HepG2 (cell line): Measurements from ENCODE around the gene SPNS2. TPM values are rescaled to one million over a fixed set of nuclear protein-coding genes. Genes with fewer than 3 reads are reported as not detected.

Experiments
- ARID2 ChIP-seq: sonication (generic); formaldehyde crosslinking; IDR thresholded peaks from 2 replicates; pipeline ENCODE4 v1.8.1; 2022; ENCODE audit warnings: mild to moderate bottlenecking, missing genetic modification reagents, borderline replicate concordance
- FIP1L1 ChIP-seq: fragments of 200-400 bp; formaldehyde crosslinking; IDR thresholded peaks from 2 replicates; pipeline ENCODE4 v1.6.1; 2018; ENCODE audit warnings: low read depth, mild to moderate bottlenecking, low read length, moderate library complexity, borderline replicate concordance; ENCODE audit not compliant: insufficient read depth
- GLI4 ChIP-seq: sonication (generic); formaldehyde crosslinking; IDR thresholded peaks from 2 replicates; pipeline ENCODE4 v1.5.1; 2020; ENCODE audit warnings: missing genetic modification reagents, mild to moderate bottlenecking, moderate library complexity, borderline replicate concordance
- HCFC1 ChIP-seq: fragments of 150-350 bp; IDR thresholded peaks from 2 replicates; pipeline ENCODE4 v1.6.1; 2014; ENCODE audit warnings: low read depth, low read length
- HHEX ChIP-seq: IDR thresholded peaks from 2 replicates; pipeline ENCODE4 v1.6.1; 2016; ENCODE audit warnings: control low read depth
- KMT2B ChIP-seq: IDR thresholded peaks from 2 replicates; pipeline ENCODE4 v1.6.1; 2016; ENCODE audit warnings: missing genetic modification reagents, missing compliant biosample characterization
- MXI1 ChIP-seq: IDR thresholded peaks from 3 replicates; pipeline ENCODE4 v1.6.1; 2012; ENCODE audit warnings: low read depth, low read length, inconsistent platforms, borderline replicate concordance
- NCOA2 ChIP-seq: sonication (generic); formaldehyde crosslinking; IDR thresholded peaks from 2 replicates; pipeline ENCODE4 v1.8.0; 2022; ENCODE audit warnings: inconsistent platforms
- NFKB2 ChIP-seq: sonication (generic); formaldehyde crosslinking; IDR thresholded peaks from 2 replicates; pipeline ENCODE4 v1.4.0; 2020; ENCODE audit warnings: missing genetic modification reagents, borderline replicate concordance
- PHF8 ChIP-seq: sonication (generic); formaldehyde crosslinking; IDR thresholded peaks from 2 replicates; pipeline ENCODE4 v1.5.0; 2020; ENCODE audit warnings: missing genetic modification reagents
- PPARG ChIP-seq: conservative IDR thresholded peaks from 2 replicates; pipeline ENCODE4 v1.6.1; 2016; ENCODE audit warnings: missing biosample characterization, missing genetic modification reagents
- REL ChIP-seq: sonication (generic); formaldehyde crosslinking; conservative IDR thresholded peaks from 2 replicates; pipeline ENCODE4 v1.8.0; 2022; ENCODE audit warnings: mild to moderate bottlenecking, missing genetic modification reagents, moderate library complexity
- SNAI1 ChIP-seq: sonication (generic); formaldehyde crosslinking; IDR thresholded peaks from 2 replicates; pipeline ENCODE4 v1.5.0; 2020; ENCODE audit warnings: mild to moderate bottlenecking, missing genetic modification reagents, borderline replicate concordance
- ZNF136 ChIP-seq: sonication (generic); formaldehyde crosslinking; IDR thresholded peaks from 2 replicates; pipeline ENCODE4 v1.8.1; 2022; ENCODE audit warnings: low read depth, mild to moderate bottlenecking, moderate library complexity, missing genetic modification reagents
- ZNF333 ChIP-seq: sonication (generic); formaldehyde crosslinking; IDR thresholded peaks from 2 replicates; pipeline ENCODE4 v1.4.0; 2020; ENCODE audit warnings: mild to moderate bottlenecking, missing genetic modification reagents, borderline replicate concordance
- ZNF616 ChIP-seq: sonication (generic); formaldehyde crosslinking; IDR thresholded peaks from 2 replicates; pipeline ENCODE4 v1.5.0; 2020; ENCODE audit warnings: low read depth, mild to moderate bottlenecking, missing genetic modification reagents
- ZNF644 ChIP-seq: IDR thresholded peaks from 2 replicates; pipeline ENCODE4 v1.6.1; 2016; ENCODE audit warnings: low read depth
- ZNF782 ChIP-seq: sonication (generic); formaldehyde crosslinking; IDR thresholded peaks from 2 replicates; pipeline ENCODE4 v1.4.0; 2020; ENCODE audit warnings: missing genetic modification reagents, mild to moderate bottlenecking, borderline replicate concordance
- polyA plus RNA-seq, 8 experiments: library from polyadenylated mRNA; depleted of rRNA in 3 of 8; stranded (reverse) in 7 of 8; unstranded in 1 of 8; fragments of >200 nt; fragmentation: Illumina TruSeq in 4 of 8; extraction: Trizol in 4 of 8; gene quantifications; 2 replicates each; pipeline versions ENCODE4 v1.2.1 to v1.2.3, GENCODE V29; 2011 to 2016; ENCODE audit warnings: low read depth in 4 of 8, missing spikeins in 1 of 8, mixed read lengths in 1 of 8; ENCODE audit not compliant: insufficient read depth in 1 of 8
- total RNA-seq, 5 experiments: library from RNA; depleted of rRNA; stranded (reverse); fragments of >200 nt; fragmentation: Illumina TruSeq; extraction: Trizol; gene quantifications; 2 replicates each; pipeline ENCODE4 v1.2.3, GENCODE V29; 2016; ENCODE audit warnings: low read depth in 1 of 5
- TF ChIP-seq, protein P1 (sequence below): sonication (generic); formaldehyde crosslinking; IDR thresholded peaks from 2 replicates; pipeline ENCODE4 v1.4.0; 2020; ENCODE audit warnings: missing genetic modification reagents
- TF ChIP-seq, protein P2 (sequence below): sonication (generic); formaldehyde crosslinking; IDR thresholded peaks from 2 replicates; pipeline ENCODE4 v1.4.0; 2020; ENCODE audit warnings: missing genetic modification reagents
- TF ChIP-seq, protein P3 (sequence below): sonication (generic); formaldehyde crosslinking; IDR thresholded peaks from 2 replicates; pipeline ENCODE4 v1.4.0; 2020; ENCODE audit warnings: missing genetic modification reagents
- TF ChIP-seq, protein P4 (sequence below): sonication (generic); formaldehyde crosslinking; IDR thresholded peaks from 2 replicates; pipeline ENCODE4 v1.4.0; 2020; ENCODE audit warnings: missing genetic modification reagents, low read depth, mild to moderate bottlenecking, borderline replicate concordance
- TF ChIP-seq, protein P5 (sequence below): sonication (generic); formaldehyde crosslinking; IDR thresholded peaks from 2 replicates; pipeline ENCODE4 v1.5.0; 2020; ENCODE audit warnings: missing genetic modification reagents

The SPNS2 gene
- total and polyA plus RNA-seq, 2 of the 13 experiments (the other 11 are each of a cell fraction or from before 2014, with no cell fraction given), result 0.01 TPM; not detected in 1

DNA sequence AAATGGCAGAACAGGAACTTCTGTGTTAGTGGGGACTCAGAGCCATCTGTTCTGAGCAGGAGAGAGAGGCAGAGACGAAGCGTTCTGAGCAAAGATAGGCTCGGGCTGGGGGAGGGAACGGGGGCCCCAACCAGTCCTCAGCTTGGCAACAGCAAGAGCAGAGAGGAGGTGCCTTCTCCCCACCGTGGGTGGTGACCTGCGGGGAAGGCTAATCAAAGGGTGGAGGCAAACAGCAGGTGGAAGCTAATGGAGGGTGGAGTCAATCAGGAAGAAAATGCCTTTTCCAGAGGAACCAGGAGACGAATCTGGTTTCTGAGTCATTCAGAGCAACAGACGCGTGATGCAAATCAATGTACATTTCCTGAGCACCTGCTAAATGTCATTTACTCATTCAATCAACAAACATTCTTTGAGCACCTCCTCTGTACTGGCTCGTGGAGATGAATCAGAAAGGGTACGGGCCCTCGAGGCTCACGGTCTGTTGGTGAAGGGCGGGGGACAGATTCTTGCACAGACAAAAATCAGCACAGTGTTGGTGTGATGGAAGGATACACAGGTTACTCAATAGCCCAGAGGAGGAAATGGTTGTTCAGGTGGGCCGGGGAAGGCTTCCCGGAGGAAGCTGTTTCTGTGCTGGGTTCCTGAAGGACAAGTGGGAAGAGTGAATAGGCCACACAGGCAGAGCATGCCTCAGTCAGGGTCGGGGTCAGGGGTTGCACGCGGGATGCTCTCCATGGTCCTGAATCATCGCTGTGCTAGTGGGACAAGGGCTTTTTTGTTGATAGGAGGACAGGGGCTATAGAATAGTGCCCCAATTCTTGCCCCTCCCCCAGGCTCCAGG is 5.7 kb upstream of the SPNS2 start (continued):
- TF ChIP-seq, protein P1, sequence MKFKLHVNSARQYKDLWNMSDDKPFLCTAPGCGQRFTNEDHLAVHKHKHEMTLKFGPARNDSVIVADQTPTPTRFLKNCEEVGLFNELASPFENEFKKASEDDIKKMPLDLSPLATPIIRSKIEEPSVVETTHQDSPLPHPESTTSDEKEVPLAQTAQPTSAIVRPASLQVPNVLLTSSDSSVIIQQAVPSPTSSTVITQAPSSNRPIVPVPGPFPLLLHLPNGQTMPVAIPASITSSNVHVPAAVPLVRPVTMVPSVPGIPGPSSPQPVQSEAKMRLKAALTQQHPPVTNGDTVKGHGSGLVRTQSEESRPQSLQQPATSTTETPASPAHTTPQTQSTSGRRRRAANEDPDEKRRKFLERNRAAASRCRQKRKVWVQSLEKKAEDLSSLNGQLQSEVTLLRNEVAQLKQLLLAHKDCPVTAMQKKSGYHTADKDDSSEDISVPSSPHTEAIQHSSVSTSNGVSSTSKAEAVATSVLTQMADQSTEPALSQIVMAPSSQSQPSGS, result peak; percentile 70; the same call in 1 of the 2 replicates
- TF ChIP-seq REL (CRISPR knock-in tag) (0 out of 2 replicates have a peak, but pooled peaks have one; percentile 55), SNAI1 (CRISPR knock-in tag) (no peak), MXI1 (peak; percentile 68; the same call in 1 of the 3 replicates), HCFC1 (no peak), ZNF616 (CRISPR knock-in tag) (0 out of 2 replicates have a peak, but pooled peaks have one; percentile 55), ZNF136 (no peak), PPARG (CRISPR knock-in tag) (peak; percentile 77), ZNF644 (CRISPR knock-in tag) (peak; percentile 49; the same call in 1 of the 2 replicates), HHEX (CRISPR knock-in tag) (no peak), KMT2B (CRISPR knock-in tag) (peak; percentile 80), ARID2 (CRISPR knock-in tag) (peak; percentile 82; the same call in 1 of the 2 replicates), FIP1L1 (no peak), NCOA2 (CRISPR knock-in tag) (peak; percentile 66), ZNF782 (CRISPR knock-in tag) (no peak), ZNF333 (CRISPR knock-in tag) (peak; percentile 73; the same call in 1 of the 2 replicates), GLI4 (no peak), NFKB2 (CRISPR knock-in tag) (peak; percentile 91; the same call in 1 of the 2 replicates), PHF8 (no peak)
- TF ChIP-seq, protein P2, sequence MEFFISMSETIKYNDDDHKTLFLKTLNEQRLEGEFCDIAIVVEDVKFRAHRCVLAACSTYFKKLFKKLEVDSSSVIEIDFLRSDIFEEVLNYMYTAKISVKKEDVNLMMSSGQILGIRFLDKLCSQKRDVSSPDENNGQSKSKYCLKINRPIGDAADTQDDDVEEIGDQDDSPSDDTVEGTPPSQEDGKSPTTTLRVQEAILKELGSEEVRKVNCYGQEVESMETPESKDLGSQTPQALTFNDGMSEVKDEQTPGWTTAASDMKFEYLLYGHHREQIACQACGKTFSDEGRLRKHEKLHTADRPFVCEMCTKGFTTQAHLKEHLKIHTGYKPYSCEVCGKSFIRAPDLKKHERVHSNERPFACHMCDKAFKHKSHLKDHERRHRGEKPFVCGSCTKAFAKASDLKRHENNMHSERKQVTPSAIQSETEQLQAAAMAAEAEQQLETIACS (CRISPR knock-in tag), result no peak
- TF ChIP-seq, protein P3, sequence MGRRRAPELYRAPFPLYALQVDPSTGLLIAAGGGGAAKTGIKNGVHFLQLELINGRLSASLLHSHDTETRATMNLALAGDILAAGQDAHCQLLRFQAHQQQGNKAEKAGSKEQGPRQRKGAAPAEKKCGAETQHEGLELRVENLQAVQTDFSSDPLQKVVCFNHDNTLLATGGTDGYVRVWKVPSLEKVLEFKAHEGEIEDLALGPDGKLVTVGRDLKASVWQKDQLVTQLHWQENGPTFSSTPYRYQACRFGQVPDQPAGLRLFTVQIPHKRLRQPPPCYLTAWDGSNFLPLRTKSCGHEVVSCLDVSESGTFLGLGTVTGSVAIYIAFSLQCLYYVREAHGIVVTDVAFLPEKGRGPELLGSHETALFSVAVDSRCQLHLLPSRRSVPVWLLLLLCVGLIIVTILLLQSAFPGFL (CRISPR knock-in tag), result no peak
- TF ChIP-seq, protein P4, sequence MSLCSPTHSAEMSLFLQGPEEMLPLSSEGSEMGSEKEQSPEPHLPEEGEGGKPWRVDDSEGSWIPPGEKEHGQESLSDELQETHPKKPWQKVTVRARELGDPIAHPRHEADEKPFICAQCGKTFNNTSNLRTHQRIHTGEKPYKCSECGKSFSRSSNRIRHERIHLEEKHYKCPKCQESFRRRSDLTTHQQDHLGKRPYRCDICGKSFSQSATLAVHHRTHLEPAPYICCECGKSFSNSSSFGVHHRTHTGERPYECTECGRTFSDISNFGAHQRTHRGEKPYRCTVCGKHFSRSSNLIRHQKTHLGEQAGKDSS (CRISPR knock-in tag), result peak; percentile 39; the same call in 1 of the 2 replicates
- TF ChIP-seq, protein P5, sequence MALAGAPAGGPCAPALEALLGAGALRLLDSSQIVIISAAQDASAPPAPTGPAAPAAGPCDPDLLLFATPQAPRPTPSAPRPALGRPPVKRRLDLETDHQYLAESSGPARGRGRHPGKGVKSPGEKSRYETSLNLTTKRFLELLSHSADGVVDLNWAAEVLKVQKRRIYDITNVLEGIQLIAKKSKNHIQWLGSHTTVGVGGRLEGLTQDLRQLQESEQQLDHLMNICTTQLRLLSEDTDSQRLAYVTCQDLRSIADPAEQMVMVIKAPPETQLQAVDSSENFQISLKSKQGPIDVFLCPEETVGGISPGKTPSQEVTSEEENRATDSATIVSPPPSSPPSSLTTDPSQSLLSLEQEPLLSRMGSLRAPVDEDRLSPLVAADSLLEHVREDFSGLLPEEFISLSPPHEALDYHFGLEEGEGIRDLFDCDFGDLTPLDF (CRISPR knock-in tag), result peak; percentile 37; the same call in 1 of the 2 replicates
